ENCODE results near the gene KCNAB1.

GRCh38 chr3:156471431-156471830 lies 351.1 kb downstream of the KCNAB1 start:
- no peak for TF ChIP-seq TARDBP (IDR thresholded peaks at IDR 0.05)
- no peak for TF ChIP-seq PKNOX1 (IDR thresholded peaks at IDR 0.05)
- TF ChIP-seq FOXM1 (IDR thresholded peaks at IDR 0.05; ENCODE audit: borderline replicate concordance) = no peak
- no peak for TF ChIP-seq LEF1 (IDR thresholded peaks at IDR 0.05; ENCODE audit: borderline replicate concordance)

All from HEK293T (cell line).